Transverse colon (tissue), 4 donors: ENCODE results near the gene YWHAG.
"Not testable (repeated sequence)": the region's sequence is repeated elsewhere in the genome, so short reads cannot be mapped to it uniquely, and the experiment has no call there.

Experiments used
- CTCF ChIP-seq, 5 experiments: fragments of 200-600 bp in 3 of 5; fragments of 450-650 bp in 2 of 5; sonication (generic) in 3 of 5; IDR thresholded peaks; 1 replicate in 2 of 5; 2 replicates in 3 of 5; pipeline ENCODE4 v1.5.1; 2016 to 2017; ENCODE audit warnings: antibody characterized with exemption in 5 of 5, inconsistent platforms in 3 of 5, mild to moderate bottlenecking in 2 of 5, moderate library complexity in 1 of 5
- EP300 ChIP-seq: sonication (generic); formaldehyde crosslinking; IDR thresholded peaks from one replicate; pipeline ENCODE4 v1.6.1; 2017; ENCODE audit warnings: antibody characterized with exemption, low read depth
- POLR2A ChIP-seq: fragments of 450-650 bp; IDR thresholded peaks from one replicate; pipeline ENCODE4 v1.6.1; 2016; ENCODE audit warnings: antibody characterized with exemption, mild to moderate bottlenecking, moderate library complexity
- POLR2AphosphoS5 ChIP-seq, 3 donors: sonication (generic); formaldehyde crosslinking; IDR thresholded peaks; one replicate each; pipeline ENCODE4 v1.6.1; 2016; ENCODE audit warnings: antibody characterized with exemption in 3 of 3

DNA sequence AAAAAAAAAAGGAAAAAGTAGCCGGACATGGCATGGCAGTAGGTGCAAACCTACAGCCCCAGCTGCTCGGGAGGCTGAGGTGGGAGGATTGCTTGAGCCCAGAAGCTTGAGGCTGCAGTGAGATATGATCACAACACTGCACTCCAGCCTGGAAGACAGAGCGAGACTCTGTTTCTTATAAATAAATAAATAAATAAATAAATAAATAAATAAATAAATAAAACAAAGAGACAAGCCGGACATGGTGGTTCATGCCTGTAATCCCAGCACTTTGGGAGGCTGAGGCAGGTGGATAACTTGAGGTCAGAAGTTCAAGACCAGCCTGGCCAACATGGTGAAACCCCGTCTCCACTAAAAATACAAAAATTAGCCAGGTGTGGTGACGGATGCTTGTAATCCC is 44.1 kb downstream of the YWHAG start:
- TF ChIP-seq POLR2A; CTCF (IDR thresholded peaks at IDR 0.05); POLR2AphosphoS5 (IDR thresholded peaks at IDR 0.05); EP300: not testable (repeated sequence)
